Trophoblast cell (in vitro differentiated cells and primary cell): ENCODE measurements around the gene TIMM13.
"Not testable (repeated sequence)": the region's sequence is repeated elsewhere in the genome, so short reads cannot be mapped to it uniquely, and the experiment has no call there.

Experiments used
- DNase-seq, 2 donors: peaks; one replicate each; pipeline ENCODE4 v3.0.0-alpha.2; 2016
- H2AFZ ChIP-seq: 2 replicates; pipeline ENCODE4 v1.6.1; 2013; ENCODE audit warnings: low read length, moderate library complexity, mild to moderate bottlenecking; ENCODE audit not compliant: insufficient read depth, poor library complexity
- H2AK5ac ChIP-seq: 2 replicates; pipeline ENCODE4 v1.6.1; 2013; ENCODE audit warnings: mild to moderate bottlenecking, low read length
- H2BK120ac ChIP-seq: 2 replicates; pipeline ENCODE4 v1.6.1; 2013; ENCODE audit warnings: low read length, mild to moderate bottlenecking, moderate library complexity; ENCODE audit not compliant: insufficient read depth, poor library complexity
- H2BK12ac ChIP-seq: 2 replicates; pipeline ENCODE4 v1.6.1; 2013; ENCODE audit warnings: mild to moderate bottlenecking, low read length, moderate library complexity
- H2BK5ac ChIP-seq: 2 replicates; pipeline ENCODE4 v1.6.1; 2013; ENCODE audit warnings: low read length, low read depth, moderate library complexity, mild to moderate bottlenecking; ENCODE audit not compliant: poor library complexity
- H3K14ac ChIP-seq: 2 replicates; pipeline ENCODE4 v1.6.1; 2013; ENCODE audit warnings: mild to moderate bottlenecking, low read length
- H3K18ac ChIP-seq: 2 replicates; pipeline ENCODE4 v1.6.1; 2013; ENCODE audit warnings: mild to moderate bottlenecking, low read length
- H3K23ac ChIP-seq: 2 replicates; pipeline ENCODE4 v1.6.1; 2013; ENCODE audit warnings: low read length
- H3K27ac ChIP-seq: 2 replicates; pipeline ENCODE4 v1.5.1; 2013; ENCODE audit warnings: low read depth, mild to moderate bottlenecking, inconsistent platforms, low read length, moderate library complexity
- H3K27me3 ChIP-seq: 2 replicates; pipeline ENCODE4 v1.6.1; 2013; ENCODE audit warnings: inconsistent platforms, mild to moderate bottlenecking, low read length, moderate library complexity; ENCODE audit not compliant: insufficient read depth
- H3K36me3 ChIP-seq, 2 experiments: 1 replicate in 1 of 2; 2 replicates in 1 of 2; pipeline ENCODE4 v1.6.1; 2013; ENCODE audit warnings: low read length in 2 of 2, mild to moderate bottlenecking in 2 of 2, moderate library complexity in 1 of 2; ENCODE audit not compliant: insufficient read depth in 2 of 2, control insufficient read depth in 1 of 2
- H3K4ac ChIP-seq: 2 replicates; pipeline ENCODE4 v1.6.1; 2013; ENCODE audit warnings: low read depth, mild to moderate bottlenecking, low read length, moderate library complexity
- H3K4me1 ChIP-seq, 2 experiments: 1 replicate in 1 of 2; 2 replicates in 1 of 2; pipeline ENCODE4 v1.6.1; 2013; ENCODE audit warnings: low read length in 2 of 2, mild to moderate bottlenecking in 2 of 2, moderate library complexity in 1 of 2; ENCODE audit not compliant: insufficient read depth in 2 of 2, control insufficient read depth in 1 of 2
- H3K4me2 ChIP-seq: 2 replicates; pipeline ENCODE4 v1.6.1; 2013; ENCODE audit warnings: inconsistent platforms, mild to moderate bottlenecking, low read length, moderate library complexity
- H3K4me3 ChIP-seq: 2 replicates; pipeline ENCODE4 v1.5.1; 2013; ENCODE audit warnings: mild to moderate bottlenecking, low read depth, low read length, inconsistent platforms
- H3K79me1 ChIP-seq: one replicate; pipeline ENCODE4 v1.6.1; 2013; ENCODE audit warnings: low read length
- H3K79me2 ChIP-seq: 2 replicates; pipeline ENCODE4 v1.6.1; 2013; ENCODE audit warnings: low read length, mild to moderate bottlenecking; ENCODE audit not compliant: control insufficient read depth, insufficient read depth, poor library complexity
- H3K9ac ChIP-seq: 2 replicates; pipeline ENCODE4 v1.6.1; 2013; ENCODE audit warnings: mild to moderate bottlenecking, low read length
- H3K9me3 ChIP-seq: 2 replicates; pipeline ENCODE4 v1.6.1; 2013; ENCODE audit warnings: low read depth, mild to moderate bottlenecking, control low read depth, inconsistent platforms, low read length; ENCODE audit not compliant: insufficient read depth
- H4K12ac ChIP-seq: 2 replicates; pipeline ENCODE4 v1.6.1; 2013; ENCODE audit warnings: low read depth, mild to moderate bottlenecking, low read length, moderate library complexity
- H4K8ac ChIP-seq: 2 replicates; pipeline ENCODE4 v1.6.1; 2013; ENCODE audit warnings: low read depth, mild to moderate bottlenecking, low read length, moderate library complexity
- H4K91ac ChIP-seq: one replicate; pipeline ENCODE4 v1.6.1; 2013; ENCODE audit warnings: low read depth, mild to moderate bottlenecking, low read length, moderate library complexity
- WGBS: extraction: QIAGEN DNeasy Blood & Tissue Kit; methylation state at CpG from one replicate; pipeline ENCODE4 v1.1.7; 2013; ENCODE audit warnings: missing lambda C conversion rate; ENCODE audit not compliant: insufficient read length, insufficient coverage; ENCODE audit errors: extremely low coverage; 5-methylcytosine and 5-hydroxymethylcytosine counted together

The TIMM13 gene

DNA sequence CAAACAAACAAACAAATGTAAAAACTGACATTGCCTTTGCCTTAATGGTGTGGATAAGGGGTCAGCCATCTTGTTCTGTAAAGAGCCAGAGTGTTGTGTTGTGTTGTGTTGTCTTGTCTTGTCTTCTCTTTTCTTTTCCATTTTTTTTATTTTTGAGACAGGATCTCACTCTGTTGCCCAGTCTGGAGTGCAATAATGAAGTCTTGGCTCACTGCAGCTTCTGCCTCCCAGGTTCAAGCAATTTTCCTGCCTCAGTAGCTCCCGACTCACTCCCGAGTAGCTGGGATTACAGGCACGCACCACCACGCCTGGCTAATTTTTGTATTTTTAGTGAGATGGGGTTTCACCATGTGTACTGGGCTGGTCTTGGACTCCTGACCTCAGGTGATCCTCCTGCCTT is 27.8 kb downstream of the TIMM13 start:
- no peaks in the 10 kb centered on the region for H3K4me1 ChIP-seq
- H3K27me3 ChIP-seq, result no peaks in the 10 kb centered on the region
- H3K27ac ChIP-seq, result no peak overlapping the region
- no peak overlapping the region for H2AK5ac ChIP-seq
- H4K12ac ChIP-seq, result no peak overlapping the region
- no peak overlapping the region for H4K8ac ChIP-seq
- no peak overlapping the region for H3K4ac ChIP-seq
- no peaks in the 10 kb centered on the region for H3K79me1 ChIP-seq
- H2BK5ac ChIP-seq, result no peak overlapping the region
- H3K79me2 ChIP-seq, result no peaks in the 10 kb centered on the region
- H2AFZ ChIP-seq, result no peak overlapping the region
- H2BK120ac ChIP-seq, result no peak overlapping the region
- DNase-seq, result no peak
- no peak overlapping the region for H3K14ac ChIP-seq
- no peak overlapping the region for H3K9ac ChIP-seq
- H4K91ac ChIP-seq, result no peak overlapping the region
- H3K23ac ChIP-seq, result no peak overlapping the region
- H3K36me3 ChIP-seq, result no peaks in the 10 kb centered on the region
- no peak overlapping the region for H2BK12ac ChIP-seq
- H3K4me3 ChIP-seq, result no peak overlapping the region
- no CpG with 5 or more reads among the region's 4 CpGs for WGBS
- no peak overlapping the region for H3K4me2 ChIP-seq
- H3K9me3 ChIP-seq, result no peaks in the 10 kb centered on the region
- no peak overlapping the region for H3K18ac ChIP-seq

- Histone ChIP-seq H3K36me3 (no peaks in the 10 kb centered on the region), H2BK12ac (no peak overlapping the region), H4K12ac (no peak overlapping the region), H3K18ac (no peak overlapping the region), H2BK120ac (no peak overlapping the region), H3K23ac (no peak overlapping the region), H3K27me3 (no peaks in the 10 kb centered on the region), H2AFZ (no peak overlapping the region), H3K14ac (no peak overlapping the region), H3K9me3 (no peaks in the 10 kb centered on the region), H3K4me2 (no peak overlapping the region), H4K8ac (no peak overlapping the region), H3K4ac (no peak overlapping the region), H3K9ac (no peak overlapping the region), H4K91ac (no peak overlapping the region), H2BK5ac (no peak overlapping the region), H3K27ac (no peak overlapping the region), H3K79me2 (no peaks in the 10 kb centered on the region), H3K4me1 (no peaks in the 10 kb centered on the region), H3K4me3 (no peak overlapping the region), H3K79me1 (no peaks in the 10 kb centered on the region), H2AK5ac (no peak overlapping the region)
- no peak for DNase-seq
- no CpG with 5 or more reads among the region's 14 CpGs for WGBS
Observed at GRCh38 chr19:2398735-2399305, 28.6 kb downstream of the TIMM13 start.

GRCh38 chr19:2397173-2397572 is 30.2 kb downstream of the TIMM13 start:
- not testable (repeated sequence) for H2BK5ac ChIP-seq, H3K4me1 ChIP-seq, H3K27me3 ChIP-seq, H3K36me3 ChIP-seq, H4K12ac ChIP-seq, H2BK120ac ChIP-seq, H3K4me3 ChIP-seq, DNase-seq, H3K4ac ChIP-seq, H2AFZ ChIP-seq, H2AK5ac ChIP-seq, H4K8ac ChIP-seq, H3K79me2 ChIP-seq, H3K27ac ChIP-seq, H3K18ac ChIP-seq, H3K9me3 ChIP-seq, H3K9ac ChIP-seq, H4K91ac ChIP-seq, H2BK12ac ChIP-seq, H3K4me2 ChIP-seq, H3K79me1 ChIP-seq, H3K14ac ChIP-seq, H3K23ac ChIP-seq
- WGBS, result no CpG with 5 or more reads among the region's 7 CpGs

GRCh38 chr19:2395293-2395829 is 32.0 kb downstream of the TIMM13 start:
- H4K8ac ChIP-seq, H3K9ac ChIP-seq, H2BK12ac ChIP-seq, H4K12ac ChIP-seq, DNase-seq, H3K23ac ChIP-seq, H2BK5ac ChIP-seq, H2AK5ac ChIP-seq, H3K79me1 ChIP-seq, H3K18ac ChIP-seq, H3K36me3 ChIP-seq, H3K4me1 ChIP-seq, H3K27ac ChIP-seq, H3K27me3 ChIP-seq, H3K79me2 ChIP-seq, H3K4ac ChIP-seq, H4K91ac ChIP-seq, H3K9me3 ChIP-seq, H3K4me3 ChIP-seq, H3K14ac ChIP-seq, H3K4me2 ChIP-seq, H2AFZ ChIP-seq, H2BK120ac ChIP-seq: not testable (repeated sequence)
- no CpG with 5 or more reads among the region's 18 CpGs for WGBS
